D341Med (cell line): ENCODE measurements around the gene TMEM109.
A peak's percentile ranks its signal among the peaks of the same experiment; 100 is the strongest.

ENCODE experiments used
- DNase-seq: peaks from one replicate; pipeline ENCODE4 v3.0.0; 2012; ENCODE audit warnings: low spot score

TMEM109 gene

GRCh38 chr11:60913793-60914632 lies at the start of gene TMEM109:
TMEM109 (plus strand) TSS chr11:60914158; CDS start chr11:60919694, 5,536 bp downstream.
- peak; percentile 93 for DNase-seq

- no peak for DNase-seq
Observed at GRCh38 chr11:60864856-60865513, 49.0 kb upstream of the TMEM109 start.

GRCh38 chr11:60866911-60867870 lies 46.8 kb upstream of the TMEM109 start, which contains the start of gene ZP1:
ZP1 (plus strand) TSS chr11:60867542; CDS start chr11:60867562, 20 bp downstream.
- DNase-seq, result no peak

GRCh38 chr11:60867871-60868681 lies 45.9 kb upstream of the TMEM109 start:
- no peak for DNase-seq

GRCh38 chr11:60868682-60869450 lies 45.1 kb upstream of the TMEM109 start:
- no peak for DNase-seq

GRCh38 chr11:60869451-60869825 lies 44.5 kb upstream of the TMEM109 start:
- DNase-seq, result no peak

GRCh38 chr11:60870276-60870675 lies 43.7 kb upstream of the TMEM109 start:
- no peak for DNase-seq

- no peak for DNase-seq
Observed at GRCh38 chr11:60870733-60871377, 43.1 kb upstream of the TMEM109 start.

GRCh38 chr11:60871378-60872061 lies 42.4 kb upstream of the TMEM109 start:
- no peak for DNase-seq

- DNase-seq, result no peak
Observed at GRCh38 chr11:60872124-60872960, 41.6 kb upstream of the TMEM109 start.

GRCh38 chr11:60872961-60873524 lies 40.9 kb upstream of the TMEM109 start:
- no peak for DNase-seq

GRCh38 chr11:60873533-60873932 lies 40.4 kb upstream of the TMEM109 start:
- no peak for DNase-seq

GRCh38 chr11:60874421-60875365 lies 39.3 kb upstream of the TMEM109 start:
- DNase-seq, result no peak

- DNase-seq, result no peak
Observed at GRCh38 chr11:60875366-60876167, 38.4 kb upstream of the TMEM109 start.

- DNase-seq, result no peak
Observed at GRCh38 chr11:60876168-60876485, 37.8 kb upstream of the TMEM109 start.
